ENCODE measurements around the gene PDZD2.
A peak's percentile ranks its signal among the peaks of the same experiment; 100 is the strongest.

Gene PDZD2

GRCh38 chr5:32090755-32091128 lies 451.8 kb downstream of the PDZD2 start:
- no peak overlapping the region for H3K27ac ChIP-seq (ENCODE audit: poor library complexity, severe bottlenecking)
- no peak for ATAC-seq (ENCODE audit: low read depth)
- no peak for TF ChIP-seq CTCF (IDR thresholded peaks at IDR 0.05; ENCODE audit: poor library complexity, severe bottlenecking)

GRCh38 chr5:32092938-32093812 lies 454.2 kb downstream of the PDZD2 start:
- DNase-seq (ENCODE audit: low spot score) (no peak), ATAC-seq (ENCODE audit: low read depth) (peak; percentile 94)
- Histone ChIP-seq H3K36me3 (ENCODE audit: low read depth) (peaks cover 16% of the 10 kb centered on the region; the same call in 1 of the 2 replicates), H3K27ac (ENCODE audit: poor library complexity, severe bottlenecking) (no peak overlapping the region), H3K4me1 (ENCODE audit: insufficient read depth, poor library complexity, severe bottlenecking) (no peaks in the 10 kb centered on the region), H3K27me3 (ENCODE audit: insufficient read depth, poor library complexity, severe bottlenecking) (no peaks in the 10 kb centered on the region), H3K9me3 (ENCODE audit: severe bottlenecking) (no peaks in the 10 kb centered on the region), H3K4me3 (ENCODE audit: severe bottlenecking) (no peak overlapping the region)
- TF ChIP-seq CTCF (IDR thresholded peaks at IDR 0.05; ENCODE audit: poor library complexity, severe bottlenecking): peak; percentile 95

More at GRCh38 chr5:32090755-32091128, 451.8 kb downstream of the PDZD2 start:
- H3K4me3 ChIP-seq (ENCODE audit: severe bottlenecking): no peak overlapping the region
- peaks cover 8% of the 10 kb centered on the region; the same call in 1 of the 2 replicates for H3K36me3 ChIP-seq (ENCODE audit: low read depth)
- H3K9me3 ChIP-seq (ENCODE audit: severe bottlenecking): no peaks in the 10 kb centered on the region
- H3K4me1 ChIP-seq (ENCODE audit: insufficient read depth, poor library complexity, severe bottlenecking): no peaks in the 10 kb centered on the region
- no peak for DNase-seq (ENCODE audit: low spot score)
- H3K27me3 ChIP-seq (ENCODE audit: insufficient read depth, poor library complexity, severe bottlenecking): no peaks in the 10 kb centered on the region

- H3K27ac ChIP-seq (ENCODE audit: poor library complexity, severe bottlenecking): no peak overlapping the region
- peaks cover 24% of the 10 kb centered on the region; the same call in 1 of the 2 replicates for H3K36me3 ChIP-seq (ENCODE audit: low read depth)
- no peaks in the 10 kb centered on the region for H3K9me3 ChIP-seq (ENCODE audit: severe bottlenecking)
- ATAC-seq (ENCODE audit: low read depth) (no peak), DNase-seq (ENCODE audit: low spot score) (no peak)
- no peaks in the 10 kb centered on the region for H3K4me1 ChIP-seq (ENCODE audit: insufficient read depth, poor library complexity, severe bottlenecking)
- H3K27me3 ChIP-seq (ENCODE audit: insufficient read depth, poor library complexity, severe bottlenecking): no peaks in the 10 kb centered on the region
- no peak for TF ChIP-seq CTCF (IDR thresholded peaks at IDR 0.05; ENCODE audit: poor library complexity, severe bottlenecking)
- H3K4me3 ChIP-seq (ENCODE audit: severe bottlenecking): no peak overlapping the region
Observed at GRCh38 chr5:32094691-32095090, 455.8 kb downstream of the PDZD2 start.

GRCh38 chr5:32095261-32095671 lies 456.3 kb downstream of the PDZD2 start:
- Histone ChIP-seq H3K9me3 (ENCODE audit: severe bottlenecking) (no peaks in the 10 kb centered on the region), H3K4me3 (ENCODE audit: severe bottlenecking) (no peak overlapping the region), H3K27ac (ENCODE audit: poor library complexity, severe bottlenecking) (no peak overlapping the region), H3K36me3 (ENCODE audit: low read depth) (peaks cover 26% of the 10 kb centered on the region; the same call in 1 of the 2 replicates), H3K4me1 (ENCODE audit: insufficient read depth, poor library complexity, severe bottlenecking) (no peaks in the 10 kb centered on the region), H3K27me3 (ENCODE audit: insufficient read depth, poor library complexity, severe bottlenecking) (no peaks in the 10 kb centered on the region)
- DNase-seq (ENCODE audit: low spot score) (no peak), ATAC-seq (ENCODE audit: low read depth) (no peak)
- TF ChIP-seq CTCF (IDR thresholded peaks at IDR 0.05; ENCODE audit: poor library complexity, severe bottlenecking): no peak

Measured in RWPE2 (cell line).